Esophagus squamous epithelium (tissue), 4 donors: ENCODE data around the gene LRRC61.

Experiments used
- POLR2A ChIP-seq, 4 donors: fragments of 450-650 bp; IDR thresholded peaks; one replicate each; pipeline ENCODE4 v1.6.1; 2017; ENCODE audit warnings: antibody characterized with exemption in 4 of 4, mild to moderate bottlenecking in 4 of 4, moderate library complexity in 3 of 4
- TF ChIP-seq, protein P1 (sequence below), 6 experiments: fragments of 450-650 bp in 4 of 6; fragments of 200-600 bp in 2 of 6; sonication (generic) in 2 of 6; IDR thresholded peaks; one replicate each; pipeline ENCODE4 v1.5.1; 2016 to 2019; ENCODE audit warnings: antibody characterized with exemption in 6 of 6, mild to moderate bottlenecking in 4 of 6, moderate library complexity in 4 of 6

DNA sequence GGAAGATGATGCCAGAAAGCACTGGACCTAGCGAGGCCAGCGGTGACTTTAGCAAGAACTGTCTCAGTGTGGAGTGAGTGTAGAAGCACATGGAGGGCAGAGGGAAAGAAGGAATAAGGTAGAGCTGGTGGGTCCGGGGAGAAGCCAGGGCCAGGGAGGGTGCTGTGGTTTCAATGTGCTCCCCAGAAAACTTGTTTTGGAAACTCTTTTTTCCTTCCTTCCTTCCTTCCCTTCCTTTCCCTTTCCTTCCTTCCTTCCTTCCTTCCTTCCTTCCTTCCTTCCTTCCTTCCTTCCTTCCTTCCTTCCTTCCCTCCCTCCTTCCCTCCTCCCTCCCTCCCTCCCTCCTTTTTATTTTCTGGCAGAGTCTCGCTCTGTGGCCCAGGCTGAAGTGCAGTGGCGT lies 23.8 kb downstream of the LRRC61 start:
- TF ChIP-seq, protein P1, sequence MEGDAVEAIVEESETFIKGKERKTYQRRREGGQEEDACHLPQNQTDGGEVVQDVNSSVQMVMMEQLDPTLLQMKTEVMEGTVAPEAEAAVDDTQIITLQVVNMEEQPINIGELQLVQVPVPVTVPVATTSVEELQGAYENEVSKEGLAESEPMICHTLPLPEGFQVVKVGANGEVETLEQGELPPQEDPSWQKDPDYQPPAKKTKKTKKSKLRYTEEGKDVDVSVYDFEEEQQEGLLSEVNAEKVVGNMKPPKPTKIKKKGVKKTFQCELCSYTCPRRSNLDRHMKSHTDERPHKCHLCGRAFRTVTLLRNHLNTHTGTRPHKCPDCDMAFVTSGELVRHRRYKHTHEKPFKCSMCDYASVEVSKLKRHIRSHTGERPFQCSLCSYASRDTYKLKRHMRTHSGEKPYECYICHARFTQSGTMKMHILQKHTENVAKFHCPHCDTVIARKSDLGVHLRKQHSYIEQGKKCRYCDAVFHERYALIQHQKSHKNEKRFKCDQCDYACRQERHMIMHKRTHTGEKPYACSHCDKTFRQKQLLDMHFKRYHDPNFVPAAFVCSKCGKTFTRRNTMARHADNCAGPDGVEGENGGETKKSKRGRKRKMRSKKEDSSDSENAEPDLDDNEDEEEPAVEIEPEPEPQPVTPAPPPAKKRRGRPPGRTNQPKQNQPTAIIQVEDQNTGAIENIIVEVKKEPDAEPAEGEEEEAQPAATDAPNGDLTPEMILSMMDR (IDR thresholded peaks at IDR 0.05) = no peak
- no peak for TF ChIP-seq POLR2A (IDR thresholded peaks at IDR 0.05)
